Esophagus muscularis mucosa (tissue), 4 donors: Measurements from ENCODE around the gene GADL1. TPM values are rescaled to one million over a fixed set of nuclear protein-coding genes. Genes with fewer than 3 reads are reported as not detected.

ENCODE experiments used
- DNase-seq: peaks from one replicate; pipeline ENCODE4 v3.0.0-alpha.2; 2017; ENCODE audit errors: extremely low spot score
- H3K27ac ChIP-seq, 4 donors: fragments of 200-600 bp; sonication (generic); replicated peaks in 1 of 4; 1 replicate in 3 of 4; 2 replicates in 1 of 4; pipeline ENCODE4 v1.5.1; 2016 to 2019; ENCODE audit warnings: mild to moderate bottlenecking in 1 of 4
- H3K27me3 ChIP-seq, 4 donors: fragments of 200-600 bp; sonication (generic); one replicate each; pipeline versions ENCODE4 v1.5.1 to v1.6.0; 2016 to 2019
- H3K36me3 ChIP-seq, 4 donors: fragments of 200-600 bp; sonication (generic); one replicate each; pipeline ENCODE4 v1.5.1; 2016 to 2019
- H3K4me1 ChIP-seq, 4 donors: fragments of 200-600 bp; sonication (generic); one replicate each; pipeline ENCODE4 v1.5.1; 2016 to 2019
- H3K4me3 ChIP-seq, 4 donors: fragments of 200-600 bp; sonication (generic); 1 replicate in 2 of 4; 2 replicates in 2 of 4; pipeline ENCODE4 v1.5.1; 2016 to 2019; ENCODE audit warnings: mild to moderate bottlenecking in 4 of 4, moderate library complexity in 1 of 4
- H3K9me3 ChIP-seq, 4 donors: fragments of 200-600 bp; sonication (generic); 1 replicate in 3 of 4; 2 replicates in 1 of 4; pipeline ENCODE4 v1.5.1; 2016 to 2019
- EP300 ChIP-seq: sonication (generic); formaldehyde crosslinking; IDR thresholded peaks from one replicate; pipeline ENCODE4 v1.6.1; 2017; ENCODE audit warnings: antibody characterized with exemption
- POLR2A ChIP-seq: fragments of 450-650 bp; IDR thresholded peaks from one replicate; pipeline ENCODE4 v1.6.1; 2017; ENCODE audit warnings: antibody characterized with exemption, moderate library complexity, mild to moderate bottlenecking, low read depth
- POLR2AphosphoS5 ChIP-seq, 2 donors: sonication (generic); formaldehyde crosslinking; IDR thresholded peaks; one replicate each; pipeline ENCODE4 v1.6.1; 2017; ENCODE audit warnings: antibody characterized with exemption in 2 of 2
- WGBS: methylation state at CpG from one replicate; pipeline ENCODE4 v1.1.5; 2018; 5-methylcytosine and 5-hydroxymethylcytosine counted together
- intact Hi-C: fragments of 100-400 bp; cut with DNase I; formaldehyde crosslinking; loops from one replicate; pipeline ENCODE4 v1.15.1; 2023
- total RNA-seq, 4 donors: library from RNA; depleted of rRNA; stranded (reverse); fragments of >200 nt; gene quantifications; one replicate each; pipeline versions ENCODE4 v1.1.0 to v1.2.1, GENCODE V29; 2016
- TF ChIP-seq, protein P1 (sequence below), 3 experiments: fragments of 200-600 bp in 2 of 3; fragments of 450-650 bp in 1 of 3; sonication (generic) in 2 of 3; IDR thresholded peaks; one replicate each; pipeline ENCODE4 v1.5.1; 2017 to 2019; ENCODE audit warnings: antibody characterized with exemption in 3 of 3, mild to moderate bottlenecking in 2 of 3, moderate library complexity in 1 of 3

Gene GADL1
- total RNA-seq, 4 donors from 2014 or later: 1.7 to 4.6 (median 3.0) TPM

DNA sequence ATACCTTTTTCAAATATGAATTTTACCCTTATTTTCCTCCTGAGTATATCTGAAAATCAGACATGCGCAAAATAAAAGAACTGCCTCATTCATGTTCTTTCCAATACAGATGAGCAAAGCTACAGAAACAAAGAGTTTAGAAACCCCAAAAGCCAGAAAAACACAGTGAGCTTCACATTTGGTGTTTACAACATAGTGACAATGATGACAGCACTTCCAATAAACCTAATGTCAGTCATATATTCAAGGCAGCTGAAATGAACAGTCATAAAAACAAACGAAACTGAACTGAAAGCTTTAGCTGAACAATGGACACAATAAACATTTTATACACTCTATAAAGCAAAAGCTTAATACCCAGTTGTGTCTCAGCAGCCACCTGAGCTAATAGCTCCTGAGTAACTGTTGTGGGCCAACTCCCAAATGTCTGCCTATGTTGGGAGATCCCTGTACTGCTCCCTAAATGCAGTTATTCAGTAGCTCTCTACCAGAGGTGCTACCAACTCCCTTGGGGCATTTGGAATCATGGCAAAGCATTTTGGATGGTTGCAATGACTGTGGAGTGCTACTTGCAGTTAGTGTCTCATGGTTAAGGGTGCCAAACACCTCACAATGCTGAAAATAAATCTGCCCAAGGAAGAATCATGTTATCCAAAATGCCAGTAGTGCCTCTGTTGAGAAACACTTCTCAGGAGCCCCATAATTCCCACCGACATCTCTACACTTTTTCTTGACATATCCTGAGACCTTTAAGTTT is 156.5 kb downstream of the GADL1 start:
- no peak overlapping the region for H3K4me3 ChIP-seq
- no peaks in the 10 kb centered on the region for H3K27me3 ChIP-seq
- no peaks in the 10 kb centered on the region for H3K36me3 ChIP-seq
- TF ChIP-seq, protein P1, sequence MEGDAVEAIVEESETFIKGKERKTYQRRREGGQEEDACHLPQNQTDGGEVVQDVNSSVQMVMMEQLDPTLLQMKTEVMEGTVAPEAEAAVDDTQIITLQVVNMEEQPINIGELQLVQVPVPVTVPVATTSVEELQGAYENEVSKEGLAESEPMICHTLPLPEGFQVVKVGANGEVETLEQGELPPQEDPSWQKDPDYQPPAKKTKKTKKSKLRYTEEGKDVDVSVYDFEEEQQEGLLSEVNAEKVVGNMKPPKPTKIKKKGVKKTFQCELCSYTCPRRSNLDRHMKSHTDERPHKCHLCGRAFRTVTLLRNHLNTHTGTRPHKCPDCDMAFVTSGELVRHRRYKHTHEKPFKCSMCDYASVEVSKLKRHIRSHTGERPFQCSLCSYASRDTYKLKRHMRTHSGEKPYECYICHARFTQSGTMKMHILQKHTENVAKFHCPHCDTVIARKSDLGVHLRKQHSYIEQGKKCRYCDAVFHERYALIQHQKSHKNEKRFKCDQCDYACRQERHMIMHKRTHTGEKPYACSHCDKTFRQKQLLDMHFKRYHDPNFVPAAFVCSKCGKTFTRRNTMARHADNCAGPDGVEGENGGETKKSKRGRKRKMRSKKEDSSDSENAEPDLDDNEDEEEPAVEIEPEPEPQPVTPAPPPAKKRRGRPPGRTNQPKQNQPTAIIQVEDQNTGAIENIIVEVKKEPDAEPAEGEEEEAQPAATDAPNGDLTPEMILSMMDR (IDR thresholded peaks at IDR 0.05): no peak
- TF ChIP-seq POLR2A (no peak), POLR2AphosphoS5 (IDR thresholded peaks at IDR 0.05) (no peak), EP300 (no peak)
- no peaks in the 10 kb centered on the region for H3K9me3 ChIP-seq
- H3K27ac ChIP-seq: no peak overlapping the region
- peaks cover 0 to 7% (median 1%) of the 10 kb centered on the region in 4 donors for H3K4me1 ChIP-seq
- WGBS: 90% methylated on average over 3 of the region's 3 CpGs
- intact Hi-C loops: no loop called here
- DNase-seq: no peak

DNA sequence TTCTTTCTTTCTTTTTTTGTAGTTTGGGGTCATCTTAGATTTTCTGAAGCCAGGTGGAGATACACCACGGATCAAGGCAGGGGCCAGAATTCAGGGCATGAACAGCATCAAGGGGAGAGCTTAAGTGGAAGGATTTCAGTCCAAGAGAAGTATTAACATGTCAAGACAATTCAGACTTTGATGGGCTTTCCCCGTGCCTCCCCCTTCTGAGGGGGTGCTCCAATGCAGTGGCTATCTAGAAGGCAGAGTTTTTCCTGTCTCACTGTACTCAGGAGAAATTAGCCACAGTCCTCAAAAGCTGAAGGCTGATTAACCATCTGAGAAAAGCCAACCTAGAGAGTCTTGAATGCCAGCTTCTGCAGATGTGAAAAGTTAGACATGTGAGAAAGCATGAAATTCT is 160.8 kb downstream of the GADL1 start:
- no peaks in the 10 kb centered on the region for H3K27me3 ChIP-seq
- no peak for DNase-seq
- WGBS: 83% methylated on average over 2 of the region's 2 CpGs
- H3K4me1 ChIP-seq: peaks cover 4 to 11% (median 7%) of the 10 kb centered on the region in 4 donors
- H3K36me3 ChIP-seq: no peaks in the 10 kb centered on the region
- H3K4me3 ChIP-seq: no peak overlapping the region
- TF ChIP-seq EP300 (no peak), POLR2AphosphoS5 (IDR thresholded peaks at IDR 0.05) (no peak), POLR2A (no peak)
- no peaks in the 10 kb centered on the region for H3K9me3 ChIP-seq
- no peak overlapping the region for H3K27ac ChIP-seq
- intact Hi-C loops: no loop called here

DNA sequence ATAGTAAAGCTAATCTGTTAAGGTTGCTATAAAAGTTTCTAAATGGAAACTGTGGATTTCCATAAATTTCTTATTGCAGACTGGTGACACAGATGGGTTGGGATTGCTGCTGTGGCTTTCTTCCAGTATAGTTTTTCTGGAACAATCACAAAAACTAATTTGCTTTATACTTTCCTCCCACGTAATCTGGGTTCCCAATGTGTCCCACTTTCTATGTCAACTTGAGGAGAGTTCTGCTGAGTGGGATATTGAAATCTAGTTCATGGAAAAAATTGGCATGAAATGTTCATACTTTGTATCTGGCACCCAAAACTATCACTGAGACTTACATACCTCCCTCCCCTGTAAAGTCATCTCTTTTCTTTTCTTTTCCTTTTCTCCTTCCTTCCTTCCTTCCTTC is 161.3 kb downstream of the GADL1 start:
- WGBS: 81% methylated on average over 1 of the region's 1 CpG
- intact Hi-C loops: no loop called here
- TF ChIP-seq POLR2AphosphoS5 (IDR thresholded peaks at IDR 0.05) (no peak), EP300 (no peak), POLR2A (no peak)
- TF ChIP-seq, protein P1 (IDR thresholded peaks at IDR 0.05): no peak

DNA sequence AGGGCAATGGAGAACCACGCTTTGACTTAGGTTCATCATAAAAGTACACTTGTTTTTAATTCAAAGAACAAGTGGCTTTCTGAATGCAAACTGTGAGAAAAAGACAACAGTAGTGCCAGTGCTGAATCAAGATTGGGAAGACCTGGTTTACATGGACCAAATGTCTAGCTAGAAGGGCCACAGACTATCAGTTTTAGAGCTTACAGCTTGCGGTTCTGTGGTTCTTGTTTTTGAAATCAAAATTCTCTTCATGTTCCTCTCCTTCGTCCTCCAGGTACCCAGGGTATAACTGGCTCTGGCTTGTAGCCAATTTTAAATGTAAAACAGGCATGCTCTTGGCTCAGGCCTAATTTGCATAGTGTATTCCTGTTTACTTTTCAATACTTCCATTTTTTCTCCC is 163.5 kb downstream of the GADL1 start:
- H3K36me3 ChIP-seq: no peaks in the 10 kb centered on the region
- peaks cover 4 to 11% (median 7%) of the 10 kb centered on the region in 4 donors for H3K4me1 ChIP-seq
- H3K27ac ChIP-seq: no peak overlapping the region
- TF ChIP-seq EP300: no peak
- TF ChIP-seq POLR2AphosphoS5 (IDR thresholded peaks at IDR 0.05): no peak
- TF ChIP-seq, protein P1 (IDR thresholded peaks at IDR 0.05): no peak
- no peak for TF ChIP-seq POLR2A
- H3K27me3 ChIP-seq: no peaks in the 10 kb centered on the region
- no peak overlapping the region for H3K4me3 ChIP-seq
- 92% methylated on average over 3 of the region's 3 CpGs for WGBS
- DNase-seq: no peak
- intact Hi-C loops: no loop called here
- H3K9me3 ChIP-seq: no peaks in the 10 kb centered on the region

More for the DNA sequence above, 161.3 kb downstream of the GADL1 start:
- H3K36me3 ChIP-seq: no peaks in the 10 kb centered on the region
- no peaks in the 10 kb centered on the region for H3K27me3 ChIP-seq
- DNase-seq: no peak
- no peaks in the 10 kb centered on the region for H3K9me3 ChIP-seq
- peaks cover 4 to 11% (median 7%) of the 10 kb centered on the region in 4 donors for H3K4me1 ChIP-seq
- no peak overlapping the region for H3K4me3 ChIP-seq
- no peak overlapping the region for H3K27ac ChIP-seq

DNA sequence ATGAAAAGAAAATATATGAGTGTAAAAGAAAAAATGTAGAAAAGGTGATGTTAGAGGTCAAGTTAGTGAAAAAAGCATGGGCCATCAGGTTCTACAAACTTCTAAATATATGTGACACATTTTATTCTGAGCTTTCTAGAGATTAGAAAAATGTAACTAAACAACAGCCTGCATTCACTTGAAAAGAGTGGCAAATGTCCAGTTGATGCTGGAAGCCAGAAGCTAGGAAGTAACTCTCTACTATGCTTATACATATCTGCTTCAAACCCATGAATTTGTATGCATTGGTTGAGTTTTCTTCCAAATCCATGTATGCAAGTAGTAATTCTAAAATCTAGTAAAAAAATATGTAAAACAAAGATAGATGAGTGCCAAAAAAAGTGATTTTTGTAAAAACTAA is 164.5 kb downstream of the GADL1 start:
- H3K9me3 ChIP-seq: no peaks in the 10 kb centered on the region
- no peak overlapping the region for H3K4me3 ChIP-seq
- no peak for DNase-seq
- H3K4me1 ChIP-seq: peaks cover 4 to 11% (median 7%) of the 10 kb centered on the region in 4 donors
- TF ChIP-seq POLR2A (no peak), EP300 (no peak), POLR2AphosphoS5 (IDR thresholded peaks at IDR 0.05) (no peak)
- TF ChIP-seq, protein P1 (IDR thresholded peaks at IDR 0.05): no peak
- no peaks in the 10 kb centered on the region for H3K36me3 ChIP-seq
- H3K27ac ChIP-seq: no peak overlapping the region
- intact Hi-C loops: no loop called here
- no peaks in the 10 kb centered on the region for H3K27me3 ChIP-seq
